Jurkat, Clone E6-1 (cell line): ENCODE data around the gene C5orf63.
"Not testable (repeated sequence)": the region's sequence is repeated elsewhere in the genome, so short reads cannot be mapped to it uniquely, and the experiment has no call there.

Source experiments
- DNase-seq: peaks from one replicate; pipeline ENCODE4 v3.0.0-alpha.2; 2011; ENCODE audit warnings: low read depth, low spot score
- H3K4me3 ChIP-seq: 2 replicates; pipeline ENCODE4 v1.5.1; 2011; ENCODE audit warnings: mild to moderate bottlenecking, low read length, control low read depth, moderate library complexity

Gene C5orf63

DNA sequence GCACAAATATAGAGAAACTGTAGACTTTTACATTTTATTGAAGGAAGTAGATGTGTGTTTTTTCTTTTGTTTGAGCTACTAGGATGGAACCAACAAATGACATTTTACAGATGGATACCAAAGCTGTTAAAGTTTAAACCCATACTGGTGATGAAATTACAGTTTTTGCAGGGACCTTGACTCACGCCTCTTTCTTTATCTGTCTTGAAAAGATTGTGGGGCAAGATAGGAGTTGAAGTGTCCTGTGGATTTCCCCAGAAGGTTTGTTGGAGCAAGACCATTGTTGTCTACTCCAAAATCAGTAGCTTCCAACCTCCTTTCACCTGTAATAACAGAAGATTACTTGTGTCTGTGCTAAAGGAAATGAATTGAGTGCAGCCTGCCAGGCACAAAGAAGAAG lies 4.1 kb upstream of the C5orf63 start:
- DNase-seq, result no peak
- no peak overlapping the region for H3K4me3 ChIP-seq

DNA sequence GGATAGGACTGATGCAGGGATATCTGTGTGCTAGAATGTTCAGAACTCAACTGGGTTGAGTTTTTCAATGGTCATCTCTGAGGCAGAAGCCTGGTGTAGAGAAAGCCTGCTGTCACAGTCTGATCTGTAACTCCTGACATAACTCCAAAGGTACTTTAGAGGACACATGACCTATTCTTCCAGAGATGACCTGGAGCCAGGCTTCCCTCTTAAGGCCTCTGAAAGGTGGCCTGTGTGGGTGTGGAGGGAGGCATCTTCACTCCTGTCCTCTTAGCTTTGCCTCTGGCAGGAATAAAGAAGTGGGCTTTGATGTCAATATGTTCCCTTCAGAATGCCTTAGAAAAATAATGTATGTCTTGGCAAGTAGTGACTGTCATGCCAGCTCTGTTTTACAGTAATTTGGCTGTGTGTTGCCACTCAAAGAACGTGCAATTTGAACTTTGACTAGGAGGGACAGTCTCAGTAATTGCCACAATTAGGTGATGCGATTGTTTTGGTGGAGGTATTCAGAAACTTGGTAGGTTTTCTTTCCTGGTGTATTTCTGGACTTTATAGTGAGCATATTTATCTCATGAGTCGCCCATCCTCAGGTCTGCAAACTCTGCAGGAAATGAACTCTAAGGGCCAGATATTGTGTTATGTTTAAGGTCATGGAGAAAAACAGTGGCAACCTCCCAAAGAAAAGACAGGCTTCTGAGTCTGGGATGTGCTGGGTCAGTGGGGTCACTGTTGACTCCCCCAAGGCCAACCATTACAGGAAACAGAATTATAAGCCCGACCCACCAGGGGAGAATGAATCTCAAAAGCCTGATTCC lies 3.2 kb upstream of the C5orf63 start:
- no peak for DNase-seq
- H3K4me3 ChIP-seq, result no peak overlapping the region

DNA sequence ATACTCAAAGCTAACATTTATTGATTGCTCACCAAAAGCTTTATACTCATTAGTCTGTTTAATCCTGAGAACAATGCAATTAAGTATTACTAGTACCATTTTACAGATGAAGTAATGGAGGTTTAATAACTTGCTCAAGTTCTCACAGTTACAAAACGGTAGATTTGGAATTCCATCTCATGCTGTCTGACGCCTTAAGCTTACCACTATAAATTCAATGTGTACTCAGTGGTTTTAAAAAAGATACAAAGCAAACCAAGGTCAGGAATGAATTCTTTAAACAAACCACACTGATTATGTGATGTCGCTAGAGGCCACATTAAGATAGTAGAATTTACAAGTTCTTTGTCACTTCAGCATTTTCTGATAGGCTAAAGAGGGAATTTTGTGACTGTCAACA lies 1.2 kb upstream of the C5orf63 start:
- no peak overlapping the region for H3K4me3 ChIP-seq
- DNase-seq, result no peak

DNA sequence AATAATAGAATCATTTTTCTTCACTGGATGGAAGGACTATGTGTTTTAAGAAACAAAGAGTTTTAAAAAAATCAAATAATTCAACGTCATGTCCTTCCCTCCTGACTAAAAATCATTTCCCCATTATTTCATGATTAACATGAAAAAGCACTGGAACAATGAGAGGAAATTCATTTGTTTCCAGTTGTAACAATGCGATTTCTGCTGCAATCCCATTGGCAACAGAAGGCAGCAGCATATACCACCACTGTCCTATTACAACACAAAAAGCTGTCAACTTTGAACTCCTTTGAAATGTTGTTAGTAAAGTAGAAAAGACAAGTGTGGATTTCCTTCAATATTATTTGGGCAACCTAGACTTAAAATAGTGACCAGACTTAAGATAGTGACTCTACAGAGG lies 3.1 kb downstream of the C5orf63 start:
- no peak for DNase-seq
- H3K4me3 ChIP-seq, result no peak overlapping the region

DNA sequence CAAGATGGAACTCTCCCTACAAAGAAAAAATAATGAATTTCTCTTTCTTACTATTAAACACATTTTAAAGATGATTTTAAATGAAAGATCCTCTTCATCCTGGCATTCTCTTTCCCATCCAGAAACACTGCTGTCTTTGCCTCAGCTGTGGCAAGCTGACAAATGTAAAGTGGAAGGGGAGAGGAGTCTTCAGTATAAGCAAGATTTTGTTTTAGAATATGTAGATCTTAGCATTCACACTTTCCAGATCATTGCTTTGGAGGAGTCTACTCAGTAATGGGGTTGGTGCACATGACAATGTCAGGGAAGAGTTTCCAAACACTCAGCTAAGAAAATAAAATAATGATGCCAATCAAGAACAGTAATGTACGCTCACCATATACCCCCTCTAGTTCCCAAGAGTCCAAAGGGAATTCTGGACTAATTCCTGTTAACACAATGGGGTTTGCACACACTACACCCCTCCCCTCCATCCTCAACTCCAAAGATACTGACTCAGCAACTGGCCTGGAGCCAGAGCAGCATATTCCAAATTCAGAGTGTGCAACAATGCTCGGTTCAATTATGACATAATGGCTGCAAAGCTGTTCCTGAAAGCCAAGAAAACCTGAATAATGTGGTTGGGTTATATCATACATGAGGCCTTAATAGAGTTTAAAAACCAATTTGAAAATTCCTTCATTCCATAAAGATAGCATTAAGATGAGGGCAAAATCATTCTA lies 4.6 kb downstream of the C5orf63 start:
- DNase-seq, result no peak
- no peak overlapping the region for H3K4me3 ChIP-seq

DNA sequence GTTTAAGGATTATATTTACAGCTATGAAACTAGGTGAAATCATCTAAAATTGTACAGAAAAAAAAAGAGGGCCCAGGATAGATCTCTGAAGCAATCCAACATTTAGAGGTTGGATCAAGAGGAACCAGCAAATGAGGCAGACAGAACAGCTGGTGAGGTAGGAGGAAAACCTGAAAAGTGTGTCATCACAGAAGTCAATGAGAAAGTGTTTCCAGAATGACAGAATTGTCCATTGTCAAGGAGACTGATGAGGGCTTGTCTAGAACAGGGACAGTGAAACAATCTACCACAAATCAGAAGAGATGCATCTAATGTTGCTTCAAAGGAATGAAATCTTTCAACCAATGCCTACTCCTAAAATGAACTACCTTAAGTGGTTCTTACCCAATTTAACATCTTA lies 6.6 kb downstream of the C5orf63 start:
- no peak for DNase-seq
- H3K4me3 ChIP-seq, result no peak overlapping the region

DNA sequence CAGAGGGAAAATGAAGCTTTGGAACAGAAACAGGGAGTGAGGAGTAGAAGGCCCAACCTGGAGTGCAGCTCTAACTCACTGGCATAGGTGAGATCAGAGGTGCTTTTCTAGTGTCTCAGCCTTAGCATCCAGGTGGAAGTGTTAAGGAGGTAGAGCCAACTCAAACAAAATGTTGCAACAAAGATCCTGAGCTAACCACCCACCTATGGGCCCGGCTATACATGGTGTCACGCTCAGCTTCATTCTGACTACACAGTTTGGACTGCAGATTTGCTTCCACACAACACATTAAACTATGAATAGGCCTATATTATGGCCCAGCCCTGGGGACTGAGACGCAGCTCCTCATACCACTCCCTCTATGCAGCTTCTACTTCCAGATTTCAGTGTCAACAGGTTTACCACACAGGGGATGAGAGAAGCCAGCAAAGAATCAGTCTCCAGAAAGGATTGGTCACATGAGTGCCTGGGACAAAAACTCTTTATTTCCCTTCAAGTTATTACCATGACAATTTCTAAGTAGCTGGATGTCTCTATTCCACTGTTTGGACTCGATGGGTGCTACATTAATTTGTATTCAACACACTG lies 9.0 kb downstream of the C5orf63 start:
- no peak overlapping the region for H3K4me3 ChIP-seq
- DNase-seq, result no peak

DNA sequence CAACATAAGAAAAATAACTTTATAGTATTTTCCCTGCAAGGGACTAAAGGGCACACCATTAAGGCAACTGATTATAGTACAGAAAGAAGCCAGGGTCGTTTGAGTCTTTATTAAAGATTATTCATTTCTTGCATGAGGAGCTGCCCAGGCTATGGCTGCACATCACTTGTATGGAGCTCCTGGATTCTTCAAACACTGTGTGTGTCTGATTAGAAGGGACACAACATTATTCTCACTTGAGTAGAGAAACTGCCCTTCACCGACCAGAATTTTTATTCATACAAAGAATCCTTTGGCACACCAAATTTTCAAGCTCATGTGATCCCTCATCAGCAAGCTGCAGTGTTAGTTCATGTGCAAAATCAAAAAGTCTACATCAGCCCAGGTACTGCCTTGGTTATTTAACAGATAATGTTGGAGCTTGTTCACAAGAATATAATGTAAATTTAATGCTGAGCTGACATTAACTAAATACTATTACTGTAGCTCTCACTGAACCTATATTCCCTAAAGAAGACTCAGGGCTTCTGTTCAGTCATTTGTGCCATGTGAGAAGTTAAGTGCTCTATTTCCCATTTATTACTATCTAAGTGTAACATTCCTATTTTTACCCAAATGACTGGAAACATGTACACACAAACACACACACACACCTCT lies 9.9 kb downstream of the C5orf63 start:
- no peak for DNase-seq
- H3K4me3 ChIP-seq, result no peak overlapping the region

DNA sequence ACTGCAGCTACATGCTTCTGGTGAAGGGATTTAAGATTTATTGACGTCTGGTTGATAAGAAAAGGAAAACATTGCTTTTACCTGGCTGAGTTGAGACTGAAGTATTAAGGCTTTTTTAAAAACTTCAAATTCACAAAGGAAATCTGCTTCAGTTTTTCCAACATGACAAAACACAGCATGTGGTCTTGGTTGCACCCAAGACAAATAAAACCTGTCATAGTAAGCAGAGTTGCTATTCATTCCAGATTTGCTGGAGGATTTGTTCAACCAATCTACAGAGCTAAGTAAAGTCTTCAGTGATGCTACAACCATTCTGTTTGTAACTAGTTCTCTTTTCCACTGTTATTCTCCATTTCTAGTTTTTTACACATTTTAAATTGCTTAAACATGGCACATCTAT lies 11.3 kb downstream of the C5orf63 start:
- no peak overlapping the region for H3K4me3 ChIP-seq

DNA sequence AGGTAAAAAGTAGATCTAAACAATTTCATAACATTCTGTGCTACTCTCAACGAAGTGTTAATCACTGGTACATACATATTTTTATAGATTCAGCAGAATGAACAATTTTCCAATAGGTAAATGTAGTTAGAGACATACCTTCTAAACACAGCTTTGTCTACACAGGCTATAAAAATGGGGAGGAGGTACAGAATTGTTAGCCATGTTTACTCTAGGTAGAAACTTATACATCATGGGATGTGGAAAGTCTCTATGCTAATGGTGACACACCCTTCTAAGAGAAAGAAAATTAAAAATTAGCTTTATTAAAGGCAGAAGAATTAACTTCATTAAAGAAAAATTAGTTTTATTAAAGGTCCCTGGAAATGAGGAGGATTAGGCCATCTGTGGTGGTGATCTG lies 11.8 kb downstream of the C5orf63 start:
- no peak for DNase-seq
- H3K4me3 ChIP-seq, result no peak overlapping the region

More for the DNA sequence above, 11.3 kb downstream of the C5orf63 start:
- no peak for DNase-seq

DNA sequence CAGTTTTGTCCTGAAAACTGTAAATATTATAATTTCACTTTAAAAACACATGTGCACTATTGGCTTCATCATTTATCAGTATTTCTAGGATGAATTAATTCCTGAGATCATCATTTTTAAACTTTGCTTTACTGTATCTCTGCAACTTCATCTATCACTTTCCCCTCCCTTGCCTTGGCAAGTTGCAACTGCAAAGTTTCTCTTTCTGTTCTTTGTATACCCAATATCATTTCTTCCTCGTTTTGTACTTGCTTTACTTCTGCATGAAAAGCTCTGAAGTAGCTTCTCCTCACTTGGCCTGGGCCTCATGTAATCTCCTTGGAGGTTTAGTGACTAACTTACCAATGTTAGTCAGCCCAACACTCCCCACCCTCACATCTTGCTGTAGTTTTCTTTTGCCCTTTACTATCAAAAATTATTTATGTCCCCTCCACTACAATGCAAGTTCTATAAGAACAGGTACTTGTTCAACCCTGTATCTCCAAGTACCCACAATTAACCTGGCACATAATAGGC lies 12.8 kb downstream of the C5orf63 start:
- DNase-seq, result no peak
- no peak overlapping the region for H3K4me3 ChIP-seq

DNA sequence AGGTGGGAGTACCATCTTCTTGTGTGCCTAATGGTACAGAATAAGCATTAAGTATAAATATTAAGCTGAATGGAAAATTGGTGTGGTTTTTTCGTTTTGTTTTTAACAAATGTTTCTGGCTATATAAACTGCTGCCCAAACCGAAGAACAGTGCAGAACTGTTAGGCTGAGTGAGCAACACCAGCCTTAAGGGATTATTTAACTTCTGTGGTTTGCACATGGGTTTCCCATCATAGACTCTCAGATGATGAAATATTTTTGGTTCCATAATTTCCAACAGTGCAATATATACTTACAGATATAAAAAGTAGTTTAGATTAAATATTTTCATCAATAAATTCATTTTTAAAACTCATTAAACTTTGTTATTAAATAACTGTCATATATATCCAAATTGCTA lies 16.4 kb downstream of the C5orf63 start:
- no peak overlapping the region for H3K4me3 ChIP-seq
- DNase-seq, result no peak

DNA sequence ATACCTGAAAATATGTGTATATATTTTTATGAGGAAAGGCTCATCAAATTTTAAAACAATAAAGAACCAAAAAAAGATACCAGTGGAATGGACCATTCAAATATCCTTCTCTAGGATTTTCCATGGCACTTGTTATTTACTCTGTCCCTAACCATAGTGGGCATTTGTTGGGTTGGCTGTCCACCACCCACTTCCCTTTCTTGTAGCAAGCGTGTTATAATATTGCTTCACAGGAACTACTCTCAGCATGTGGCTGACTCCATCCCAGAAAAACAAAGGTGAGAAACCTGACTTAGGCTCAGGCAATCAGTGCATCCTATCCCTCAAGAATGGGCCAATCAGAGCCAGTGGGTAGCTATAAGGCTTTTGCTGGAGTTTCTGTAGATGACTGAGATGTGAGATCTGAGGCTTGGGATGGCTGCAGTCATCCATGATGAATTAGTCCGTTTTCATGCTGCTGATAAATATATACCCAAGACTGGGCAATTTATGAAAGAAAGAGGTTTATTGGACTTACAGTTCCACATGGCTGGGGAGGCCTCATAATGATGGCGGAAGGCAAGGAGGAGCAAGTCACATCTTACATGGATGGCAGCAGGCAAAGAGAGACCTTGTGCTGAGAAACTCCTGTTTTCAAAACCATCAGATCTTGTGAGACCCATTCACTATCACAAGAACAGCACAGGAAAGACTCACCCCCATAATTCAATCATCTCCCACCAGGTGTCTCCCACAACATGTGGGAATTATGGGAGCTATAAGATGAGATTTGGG lies 17.2 kb downstream of the C5orf63 start:
- no peak overlapping the region for H3K4me3 ChIP-seq
- no peak for DNase-seq

DNA sequence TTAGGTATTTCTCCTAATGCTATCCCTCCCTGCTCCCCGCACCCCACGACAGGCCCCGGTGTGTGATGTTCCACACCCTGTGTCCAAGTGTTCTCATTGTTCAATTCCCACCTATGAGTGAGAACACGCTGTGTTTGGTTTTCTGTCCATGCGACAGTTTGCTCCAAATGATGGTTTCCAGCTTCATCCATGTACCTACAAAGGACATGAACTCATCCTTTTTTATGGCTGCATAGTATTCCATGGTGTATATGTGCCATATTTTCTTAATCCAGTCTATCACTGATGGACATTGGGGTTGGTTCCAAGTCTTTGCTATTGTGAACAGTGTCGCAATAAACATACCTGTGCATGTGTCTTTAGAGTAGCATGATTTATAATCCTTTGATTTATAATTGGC lies 19.8 kb downstream of the C5orf63 start:
- not testable (repeated sequence) for DNase-seq, H3K4me3 ChIP-seq

DNA sequence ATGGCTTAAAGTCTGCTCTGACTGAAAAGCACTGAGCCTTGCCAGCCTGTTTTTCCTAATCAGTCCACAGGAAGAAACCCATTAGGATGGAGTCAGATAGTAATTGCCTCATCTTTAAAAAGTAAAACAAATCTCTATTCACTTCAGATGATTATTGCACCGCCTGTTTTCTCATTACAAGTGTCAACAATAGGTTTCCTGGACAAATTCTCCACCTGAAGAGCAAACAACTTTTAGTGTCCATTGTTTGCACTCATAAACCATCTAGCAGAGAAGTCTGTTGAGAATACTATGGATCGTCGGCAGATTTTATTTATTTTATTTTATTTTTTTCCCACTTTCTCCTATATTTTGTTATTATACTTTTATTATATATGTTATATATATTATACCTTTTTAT lies 20.3 kb downstream of the C5orf63 start:
- no peak for DNase-seq
- no peak overlapping the region for H3K4me3 ChIP-seq

DNA sequence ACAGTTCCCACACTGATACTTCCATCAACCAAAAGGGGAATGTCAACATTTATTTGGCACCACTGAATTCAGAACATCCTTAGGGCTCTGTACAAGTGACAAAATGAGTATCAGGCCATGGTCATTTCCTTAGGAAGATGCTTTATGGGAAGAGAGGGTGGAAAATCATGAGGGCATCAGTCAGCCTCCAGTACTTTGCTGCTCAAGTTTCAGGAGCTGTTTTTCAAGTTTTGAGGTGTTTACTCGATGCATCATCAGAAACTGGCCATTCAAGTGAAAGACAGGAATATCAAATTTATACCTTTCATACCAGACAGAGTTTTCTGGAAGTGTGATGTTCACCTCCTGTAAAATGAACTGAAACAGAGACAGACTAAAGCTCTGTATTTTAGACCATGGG lies 21.7 kb downstream of the C5orf63 start:
- no peak for DNase-seq

DNA sequence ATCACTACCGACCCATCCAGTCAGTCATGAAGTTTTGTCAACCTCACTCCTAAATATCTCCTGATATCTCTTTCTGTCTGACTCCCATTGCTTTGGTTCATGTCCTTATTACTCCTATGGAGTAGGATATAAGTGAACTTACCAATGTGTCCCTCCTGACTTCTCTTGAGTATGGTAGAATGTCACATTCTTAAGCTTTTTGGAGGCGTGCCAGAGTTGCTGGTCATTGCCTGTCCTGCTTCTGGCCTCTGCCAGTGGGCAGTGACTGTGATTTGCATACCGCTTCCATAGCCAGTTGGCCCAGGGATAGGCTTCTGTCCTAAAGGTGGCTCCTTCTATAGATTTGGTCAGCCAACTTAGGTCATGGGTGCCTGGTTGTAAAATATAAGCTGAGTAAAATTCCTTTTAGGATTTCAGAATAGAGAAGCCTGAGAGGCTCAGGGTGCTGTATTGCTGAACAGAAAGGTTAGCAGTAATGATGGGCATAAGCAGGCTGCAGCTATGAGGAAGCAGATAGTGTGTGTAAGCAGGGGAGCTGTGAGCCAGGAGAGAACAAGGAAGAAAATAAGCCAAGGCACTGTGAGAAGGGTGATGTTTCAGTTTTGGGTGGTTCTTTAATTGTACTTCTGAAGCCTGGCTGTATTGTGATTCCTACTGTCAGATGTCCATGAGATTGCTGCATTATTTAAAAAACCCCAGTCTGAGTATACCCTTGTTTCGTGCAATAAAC lies 26.8 kb downstream of the C5orf63 start:
- H3K4me3 ChIP-seq, result no peak overlapping the region
- DNase-seq, result no peak

More for the DNA sequence above, 21.7 kb downstream of the C5orf63 start:
- H3K4me3 ChIP-seq, result no peak overlapping the region

DNA sequence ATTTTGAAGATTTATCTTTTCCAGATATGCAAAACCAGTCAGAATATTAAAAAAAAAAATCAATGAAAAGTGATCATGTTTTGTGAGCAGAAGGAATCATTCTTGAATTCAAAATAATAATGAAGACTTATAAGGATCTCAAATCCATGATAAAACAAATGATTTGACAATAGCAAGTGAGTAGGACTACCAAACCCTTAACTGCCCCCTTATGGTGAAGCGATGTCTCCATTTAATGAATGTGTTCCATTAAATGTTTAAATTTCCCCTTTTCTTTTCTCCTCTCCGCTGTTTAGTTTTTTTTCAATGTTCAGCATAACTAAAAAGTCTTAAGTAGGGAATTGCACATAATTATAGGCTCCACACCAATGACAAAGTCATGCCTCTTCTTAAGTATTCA lies 30.7 kb downstream of the C5orf63 start:
- no peak overlapping the region for H3K4me3 ChIP-seq
- no peak for DNase-seq
